PC-3 (cell line): Measurements from ENCODE around the gene PDK4.

Source experiments
- CTCF ChIP-seq: fragments of 300-600 bp; sonication (generic); conservative IDR thresholded peaks from 2 replicates; pipeline ENCODE4 v1.5.1; 2017; ENCODE audit warnings: antibody characterized with exemption, low read depth, mild to moderate bottlenecking, low read length
- EZH2 ChIP-seq: fragments of 300-600 bp; sonication (generic); IDR thresholded peaks from one replicate; pipeline ENCODE4 v1.6.1; 2017; ENCODE audit warnings: antibody characterized with exemption, mild to moderate bottlenecking, low read length; ENCODE audit not compliant: unreplicated experiment
- EZH2phosphoT487 ChIP-seq: fragments of 300-600 bp; sonication (generic); IDR thresholded peaks from 2 replicates; pipeline ENCODE4 v1.6.1; 2018; ENCODE audit warnings: mild to moderate bottlenecking, antibody characterized with exemption, low read length, borderline replicate concordance

DNA sequence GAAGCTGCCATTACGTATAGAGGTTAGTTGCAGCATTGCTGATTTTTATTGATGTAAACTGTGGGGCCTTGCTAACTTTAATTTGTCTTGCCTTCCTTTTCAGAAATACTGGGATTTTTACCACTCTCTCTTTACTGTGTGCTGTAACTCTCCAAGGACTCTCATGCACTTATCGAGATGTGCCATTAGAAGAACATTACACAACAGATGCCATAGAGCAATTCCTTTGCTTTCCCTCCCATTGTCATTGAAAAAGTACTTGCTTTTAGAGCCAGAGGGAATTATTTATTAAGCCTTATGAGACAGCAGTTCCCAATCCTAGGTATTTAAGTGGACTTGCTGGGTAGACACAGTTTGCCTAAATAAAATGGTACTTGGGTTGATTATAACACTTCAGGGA lies 58.8 kb downstream of the PDK4 start:
- TF ChIP-seq EZH2, result no peak
- no peak for TF ChIP-seq CTCF
- no peak for TF ChIP-seq EZH2phosphoT487
